Jurkat, Clone E6-1 (cell line): Measurements from ENCODE around the gene MT1B.
"Not testable (repeated sequence)": the region's sequence is repeated elsewhere in the genome, so short reads cannot be mapped to it uniquely, and the experiment has no call there.

Experiments
- DNase-seq: peaks from one replicate; pipeline ENCODE4 v3.0.0-alpha.2; 2011; ENCODE audit warnings: low read depth, low spot score
- H3K4me3 ChIP-seq: 2 replicates; pipeline ENCODE4 v1.5.1; 2011; ENCODE audit warnings: mild to moderate bottlenecking, low read length, control low read depth, moderate library complexity

MT1B gene

DNA sequence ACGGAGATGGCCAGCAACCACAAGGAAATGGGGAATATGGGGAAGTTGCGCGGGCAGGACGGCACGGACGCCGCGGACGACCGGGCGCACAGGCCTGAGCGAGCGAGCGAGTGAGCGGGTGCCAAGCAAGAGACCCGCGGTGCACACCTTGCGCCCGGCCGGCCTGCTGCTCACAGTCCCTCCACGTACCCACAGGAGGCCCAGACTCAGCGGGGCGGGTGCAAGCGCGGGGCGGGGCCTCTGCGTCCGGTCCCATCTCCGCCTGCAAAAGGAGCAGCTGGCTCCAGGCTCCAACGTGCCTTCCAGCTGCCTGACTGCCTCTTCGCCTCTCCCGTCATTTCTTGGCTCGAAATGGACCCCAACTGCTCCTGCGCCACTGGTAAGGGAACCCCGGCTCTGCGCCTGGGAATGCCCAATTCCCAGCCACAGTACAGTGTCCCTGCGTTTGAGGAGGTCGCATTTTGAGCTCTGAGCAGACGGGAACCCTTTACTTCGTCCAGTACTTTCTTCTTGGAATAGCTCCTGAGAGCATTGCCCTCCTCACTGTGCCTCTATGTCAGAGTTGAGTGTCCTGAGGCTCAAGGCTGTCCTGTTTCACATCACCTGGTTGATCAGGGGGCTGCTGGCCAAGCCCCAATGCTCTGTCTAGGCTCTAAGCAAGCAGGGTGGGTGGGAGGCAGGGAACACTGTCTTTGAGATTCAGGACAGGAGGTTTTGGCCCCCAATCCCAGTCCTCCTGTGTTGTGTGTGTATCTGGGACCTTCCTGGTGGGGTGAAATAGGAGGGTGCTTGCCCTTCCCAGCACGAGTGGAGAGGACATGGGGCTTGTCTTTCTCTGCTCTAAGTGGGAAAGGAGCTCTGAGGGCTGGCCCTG is 34.2 kb upstream of the MT1B start:
- no peak overlapping the region for H3K4me3 ChIP-seq
- DNase-seq = no peak

DNA sequence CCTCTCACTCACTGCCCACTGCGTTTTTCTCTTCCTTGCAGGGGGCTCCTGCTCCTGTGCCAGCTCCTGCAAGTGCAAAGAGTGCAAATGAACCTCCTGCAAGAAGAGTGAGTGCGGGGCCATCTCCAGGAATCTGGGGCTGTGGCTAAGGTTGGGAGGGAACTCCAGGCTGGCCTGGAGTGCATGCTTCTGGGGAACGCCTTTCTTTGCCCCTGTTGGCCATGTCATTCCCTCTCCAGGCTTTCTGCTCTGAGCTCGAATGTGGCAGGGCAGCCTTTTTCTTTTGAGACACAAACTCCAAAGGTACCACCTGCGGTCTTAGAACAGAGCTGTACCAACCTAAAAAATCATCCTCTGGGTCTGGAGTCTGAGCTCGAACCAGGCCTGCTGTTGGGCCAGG is 33.5 kb upstream of the MT1B start:
- H3K4me3 ChIP-seq = no peak overlapping the region
- no peak for DNase-seq

DNA sequence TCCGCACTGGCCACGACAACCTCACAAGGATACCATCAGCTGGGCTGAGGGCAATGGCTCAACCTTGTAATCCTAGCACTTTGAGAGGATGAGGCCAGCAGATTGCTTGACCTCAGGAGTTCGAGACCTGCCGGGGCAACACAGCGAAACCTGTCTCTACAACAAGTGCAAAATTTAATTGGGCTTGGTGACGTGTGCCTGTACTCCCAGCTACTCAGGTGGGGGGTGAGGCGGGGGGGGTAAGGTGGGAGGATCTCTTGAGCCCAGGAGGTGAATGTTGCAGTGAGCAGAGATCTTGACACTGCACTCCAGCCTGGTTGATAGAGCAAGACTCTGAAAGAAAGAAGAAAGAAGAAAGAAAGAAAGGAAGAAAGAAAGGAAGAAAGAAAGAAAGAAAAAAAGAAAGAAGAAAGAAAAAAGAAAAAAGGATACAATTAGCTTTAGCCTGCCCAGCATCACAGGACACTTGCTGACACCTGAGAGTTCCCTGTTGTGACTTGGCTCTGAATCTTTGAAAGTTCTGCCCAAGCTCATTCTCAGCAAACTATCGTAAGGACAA is 31.3 kb upstream of the MT1B start:
- DNase-seq = no peak
- H3K4me3 ChIP-seq = no peak overlapping the region

DNA sequence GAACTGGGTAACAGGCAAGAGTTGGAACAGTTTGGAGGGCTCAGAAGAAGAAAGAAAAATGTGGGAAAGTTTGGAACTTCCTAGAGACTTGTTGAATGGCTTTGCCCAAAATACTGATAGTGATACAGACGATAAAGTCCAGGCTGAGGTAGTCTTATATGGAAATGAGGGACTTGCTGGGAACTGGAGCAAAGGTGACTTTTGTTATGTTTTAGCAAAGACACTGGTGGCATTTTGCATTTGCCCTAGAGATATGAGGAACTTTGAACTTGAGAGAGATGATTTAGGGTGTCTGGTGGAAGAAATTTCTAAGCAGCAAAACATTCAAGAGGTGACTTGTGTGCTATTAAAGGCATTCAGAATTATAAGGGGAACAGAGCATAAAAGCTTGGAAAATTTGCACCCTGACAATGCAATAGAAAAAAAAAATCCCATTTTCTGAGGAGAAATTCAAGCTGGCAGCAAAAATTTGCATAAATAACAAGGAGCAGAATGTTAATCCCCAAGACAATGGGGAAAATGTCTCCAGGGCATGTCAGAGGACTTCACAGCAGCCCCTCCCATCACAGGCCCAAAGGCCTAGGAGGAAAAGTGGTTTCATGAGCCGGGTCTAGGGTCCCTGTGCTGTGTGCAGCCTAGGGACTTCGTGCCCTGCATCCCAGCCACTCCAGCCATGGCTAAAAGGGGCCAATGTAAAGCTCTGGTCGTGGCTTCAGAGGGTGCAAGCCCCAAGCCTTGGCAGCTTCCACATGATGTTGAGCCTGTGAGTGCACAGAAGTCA is 29.8 kb upstream of the MT1B start:
- not testable (repeated sequence) for DNase-seq, H3K4me3 ChIP-seq

DNA sequence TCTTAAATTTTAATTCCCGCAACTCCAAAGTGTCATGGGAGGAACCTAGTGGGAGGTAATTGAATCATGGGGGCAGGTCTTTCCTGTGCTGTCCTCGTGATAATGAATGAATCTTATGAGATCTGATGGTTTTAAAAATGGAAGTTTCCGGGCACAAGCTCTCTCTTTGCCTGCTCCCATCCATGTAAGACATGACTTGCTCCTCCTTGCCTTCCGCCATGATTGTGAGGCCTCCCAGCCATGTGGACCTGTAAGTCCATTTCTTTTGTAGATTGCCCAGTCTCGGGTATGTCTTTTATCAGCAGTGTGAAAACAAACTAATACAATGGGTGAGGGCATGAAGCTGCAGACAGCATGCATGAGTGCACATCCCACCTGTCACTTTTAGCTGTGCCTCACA is 28.5 kb upstream of the MT1B start:
- not testable (repeated sequence) for H3K4me3 ChIP-seq

DNA sequence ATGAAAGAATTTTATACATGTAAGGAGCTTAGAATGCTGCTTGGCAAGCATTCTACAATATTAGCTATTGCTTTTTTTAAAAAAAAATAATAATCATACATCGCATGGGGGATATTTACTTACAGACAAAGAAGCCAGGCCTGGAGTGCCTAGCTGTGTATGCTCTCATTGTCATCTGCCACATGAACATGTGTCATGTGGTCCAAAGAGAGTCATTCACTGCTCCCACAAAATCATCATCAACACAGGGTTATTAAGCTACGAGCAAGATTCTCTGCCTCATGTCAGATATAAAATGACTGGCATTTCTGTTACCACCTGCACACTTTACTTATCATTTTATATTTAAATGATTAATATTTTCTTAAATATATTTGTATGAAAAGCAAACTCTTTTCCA is 28.0 kb upstream of the MT1B start:
- no peak for DNase-seq
- no peak overlapping the region for H3K4me3 ChIP-seq

More for the DNA sequence above, 28.5 kb upstream of the MT1B start:
- not testable (repeated sequence) for DNase-seq

DNA sequence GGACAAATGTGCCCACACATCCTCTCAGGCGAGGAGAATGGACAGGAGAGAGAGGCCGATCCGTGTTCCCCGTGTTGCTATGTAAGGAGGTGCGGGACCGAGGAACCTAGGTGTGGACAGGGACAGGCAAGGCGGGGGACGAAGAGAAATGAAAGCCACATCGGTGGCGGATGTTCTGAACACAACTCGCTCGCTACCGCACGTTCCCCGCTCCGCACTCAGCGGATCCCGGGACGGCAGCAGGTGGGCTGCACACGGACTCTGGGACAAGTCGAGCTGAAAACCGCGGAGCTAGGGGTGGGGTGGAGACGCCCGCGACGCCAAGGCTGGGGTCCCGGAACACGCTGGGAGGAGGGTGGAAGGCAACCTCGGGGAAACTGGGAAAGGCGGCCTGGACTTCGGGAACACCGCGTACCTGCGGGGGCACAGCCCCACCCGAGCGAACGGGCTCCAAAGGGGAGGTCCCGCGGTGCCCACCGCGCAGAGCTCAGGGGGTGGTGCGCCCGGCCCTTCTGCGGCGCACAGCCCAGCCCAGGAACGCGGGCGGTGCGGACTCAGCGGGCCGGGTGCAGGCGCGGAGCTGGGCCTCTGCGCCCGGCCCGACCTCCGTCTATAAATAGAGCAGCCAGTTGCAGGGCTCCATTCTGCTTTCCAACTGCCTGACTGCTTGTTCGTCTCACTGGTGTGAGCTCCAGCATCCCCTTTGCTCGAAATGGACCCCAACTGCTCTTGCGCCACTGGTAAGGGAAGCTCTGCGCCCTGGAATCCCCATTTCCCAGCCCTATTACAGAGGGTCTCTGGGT is 26.3 kb upstream of the MT1B start, which contains the start of gene MT1E:
Gene MT1E (plus strand): TSS at position 642 of the 803 bp plus-strand sequence. CDS start 71 bp downstream, at position 713.
- H3K4me3 ChIP-seq = peak within 1 kb of the TSS; percentile 13
- no peak for DNase-seq

DNA sequence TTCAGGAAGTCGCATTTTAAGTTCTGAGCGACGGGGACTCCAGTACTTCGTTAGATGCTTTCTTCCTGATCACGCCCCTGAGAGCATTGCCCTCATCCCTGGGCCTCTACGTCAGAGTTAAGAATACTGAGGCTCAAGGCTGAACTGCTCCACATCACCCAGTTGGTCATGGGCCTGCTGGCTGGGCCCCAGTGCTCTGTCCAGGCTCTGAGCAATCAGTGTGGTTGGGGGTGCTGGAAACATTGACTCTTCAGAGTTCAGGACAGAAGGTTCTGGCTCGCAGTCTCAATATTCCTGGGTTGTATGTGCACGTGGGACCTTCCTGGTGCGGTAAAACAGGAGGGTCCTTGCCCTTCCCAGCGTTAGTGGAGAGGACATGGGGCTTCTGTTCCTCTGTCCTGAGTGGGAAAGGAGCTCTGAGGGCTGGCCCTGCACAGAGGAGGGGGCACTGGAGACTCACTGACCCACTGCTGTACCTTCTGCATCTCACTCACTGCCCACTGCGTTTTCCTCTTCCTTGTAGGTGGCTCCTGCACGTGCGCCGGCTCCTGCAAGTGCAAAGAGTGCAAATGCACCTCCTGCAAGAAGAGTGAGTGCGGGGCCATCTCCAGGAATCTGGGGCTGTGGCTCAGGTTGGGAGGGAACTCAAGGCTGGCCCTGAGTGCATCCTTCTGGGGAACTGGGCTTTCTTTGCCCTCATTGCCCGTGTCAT is 25.6 kb upstream of the MT1B start:
- DNase-seq = no peak
- peak overlapping the region; percentile 13 for H3K4me3 ChIP-seq

DNA sequence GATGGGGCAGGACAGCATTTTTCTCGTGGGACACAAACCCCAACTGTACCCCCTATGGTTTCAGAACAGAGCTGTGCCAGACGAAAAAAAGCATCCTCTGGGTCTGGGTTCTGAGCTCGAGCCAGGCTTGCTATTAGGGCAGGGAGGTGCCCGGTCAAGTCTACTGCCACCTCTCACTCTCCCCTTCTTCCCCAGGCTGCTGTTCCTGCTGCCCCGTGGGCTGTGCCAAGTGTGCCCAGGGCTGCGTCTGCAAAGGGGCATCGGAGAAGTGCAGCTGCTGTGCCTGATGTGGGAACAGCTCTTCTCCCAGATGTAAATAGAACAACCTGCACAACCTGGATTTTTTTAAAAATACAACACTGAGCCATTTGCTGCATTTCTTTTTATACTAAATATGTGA is 25.0 kb upstream of the MT1B start:
- H3K4me3 ChIP-seq = no peak overlapping the region
- no peak for DNase-seq

DNA sequence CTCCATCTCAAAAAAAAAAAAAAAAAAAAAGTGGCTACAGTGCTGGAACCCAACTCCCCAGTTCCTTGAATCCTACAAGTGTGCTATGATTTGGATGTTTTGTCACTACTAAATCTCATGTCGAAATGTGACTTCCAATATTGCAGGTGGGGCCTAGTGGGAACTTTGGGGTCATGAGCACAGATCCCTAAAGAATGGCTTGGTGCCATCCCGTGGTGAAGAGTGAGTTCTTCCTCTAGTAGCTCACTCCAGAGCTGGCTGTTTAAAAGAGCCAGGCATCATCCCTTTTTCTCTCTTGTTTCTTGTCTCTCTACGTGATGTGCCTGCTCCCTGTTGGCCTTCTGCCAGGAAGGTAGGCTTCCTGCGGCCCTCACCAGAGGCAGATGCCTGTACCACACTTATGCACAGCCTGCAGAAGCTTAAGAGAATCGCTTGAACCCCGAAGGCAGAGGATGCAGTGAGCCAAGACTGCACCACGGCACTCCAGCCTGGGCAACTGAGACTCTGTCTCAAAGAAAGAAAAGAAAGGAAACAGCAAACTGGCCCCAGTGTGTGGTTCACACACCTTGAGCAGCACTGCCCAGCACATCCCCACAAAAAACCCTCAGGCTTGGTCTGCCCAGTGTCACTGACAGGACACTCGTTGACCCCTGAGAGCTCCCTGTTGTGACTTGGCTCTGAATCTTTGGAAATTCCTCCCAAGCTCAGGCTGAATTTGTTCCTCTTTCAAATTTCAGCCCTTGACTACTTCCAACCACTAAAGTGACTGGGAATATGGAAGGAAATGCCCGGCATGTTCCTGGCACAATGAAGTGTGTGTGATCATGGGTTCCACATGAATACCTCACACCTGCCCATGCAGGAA is 23.0 kb upstream of the MT1B start:
- H3K4me3 ChIP-seq = no peak overlapping the region
- no peak for DNase-seq

DNA sequence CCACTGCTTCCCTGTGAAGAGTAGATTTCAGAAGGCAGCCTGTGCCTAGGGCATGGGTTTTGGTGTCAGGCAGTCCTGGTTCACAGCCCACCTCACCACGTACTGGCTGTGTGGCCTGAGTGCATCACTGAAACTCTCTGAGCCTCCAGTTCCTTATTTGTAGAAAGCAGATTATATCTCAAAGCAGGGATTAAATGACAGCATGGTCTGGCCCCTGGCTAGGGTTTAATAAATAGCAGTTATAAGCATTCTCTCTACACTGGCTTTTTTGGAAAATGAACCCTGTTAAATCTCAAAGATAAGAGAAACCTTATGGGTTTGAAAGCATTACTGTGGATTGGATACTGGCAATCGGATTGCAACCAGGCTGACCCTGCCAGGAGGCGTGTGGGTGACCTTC is 22.2 kb upstream of the MT1B start:
- no peak for DNase-seq
- H3K4me3 ChIP-seq = no peak overlapping the region

DNA sequence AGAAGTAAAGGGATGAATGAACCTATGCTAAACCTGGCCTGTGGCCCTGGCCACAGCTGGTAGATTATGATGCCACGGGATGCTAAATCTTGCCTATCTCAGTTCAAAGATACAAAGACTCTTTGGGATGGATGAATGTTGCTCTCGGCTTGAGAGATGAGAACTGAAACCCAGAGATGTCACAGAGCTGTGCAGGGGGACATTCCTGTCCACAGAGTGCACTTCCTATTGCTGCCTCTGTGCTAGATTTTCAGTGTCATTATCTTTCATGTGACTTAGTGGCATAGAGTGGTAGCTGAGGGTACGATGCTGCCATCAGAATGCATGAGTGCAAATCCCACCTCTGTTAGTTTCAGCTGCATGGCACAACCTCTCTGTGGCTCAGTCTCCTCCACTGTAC is 21.6 kb upstream of the MT1B start:
- H3K4me3 ChIP-seq = no peak overlapping the region
- DNase-seq = no peak

DNA sequence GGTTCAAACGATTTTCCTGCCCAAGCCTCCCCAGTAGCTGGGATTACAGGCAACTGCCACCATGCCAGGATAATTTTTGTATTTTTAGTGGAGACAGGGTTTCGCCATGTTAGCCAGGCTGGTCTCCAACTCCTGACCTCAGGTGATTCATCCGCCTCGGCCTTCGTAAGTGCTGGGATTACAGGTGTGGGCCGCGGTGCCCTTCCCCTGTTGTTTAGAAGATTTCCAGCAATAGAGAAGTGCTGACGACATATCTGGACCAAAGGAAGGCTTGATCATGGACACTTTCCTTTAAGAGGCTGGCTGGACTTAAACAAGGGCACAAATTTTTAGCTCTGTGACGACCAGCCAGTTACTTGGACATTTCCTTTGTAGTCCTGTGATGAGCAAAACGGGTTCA is 20.5 kb upstream of the MT1B start:
- DNase-seq = no peak
- no peak overlapping the region for H3K4me3 ChIP-seq

DNA sequence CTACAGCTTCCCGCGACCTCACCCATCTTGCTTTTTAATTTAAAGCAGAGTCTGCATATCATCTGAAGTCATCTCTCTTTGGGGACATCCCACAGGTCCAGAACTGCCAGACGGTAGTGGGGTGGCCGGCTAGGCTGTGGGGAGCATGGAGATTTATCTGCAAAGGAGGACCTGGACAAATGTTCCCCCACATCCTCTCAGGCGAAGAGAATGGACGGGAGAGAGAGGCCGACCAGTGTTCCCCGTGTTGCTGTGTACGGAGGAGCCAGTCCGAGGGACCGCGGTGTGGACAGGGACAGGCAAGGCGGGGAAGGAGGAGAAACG is 19.9 kb upstream of the MT1B start:
- no peak overlapping the region for H3K4me3 ChIP-seq
- DNase-seq = no peak

DNA sequence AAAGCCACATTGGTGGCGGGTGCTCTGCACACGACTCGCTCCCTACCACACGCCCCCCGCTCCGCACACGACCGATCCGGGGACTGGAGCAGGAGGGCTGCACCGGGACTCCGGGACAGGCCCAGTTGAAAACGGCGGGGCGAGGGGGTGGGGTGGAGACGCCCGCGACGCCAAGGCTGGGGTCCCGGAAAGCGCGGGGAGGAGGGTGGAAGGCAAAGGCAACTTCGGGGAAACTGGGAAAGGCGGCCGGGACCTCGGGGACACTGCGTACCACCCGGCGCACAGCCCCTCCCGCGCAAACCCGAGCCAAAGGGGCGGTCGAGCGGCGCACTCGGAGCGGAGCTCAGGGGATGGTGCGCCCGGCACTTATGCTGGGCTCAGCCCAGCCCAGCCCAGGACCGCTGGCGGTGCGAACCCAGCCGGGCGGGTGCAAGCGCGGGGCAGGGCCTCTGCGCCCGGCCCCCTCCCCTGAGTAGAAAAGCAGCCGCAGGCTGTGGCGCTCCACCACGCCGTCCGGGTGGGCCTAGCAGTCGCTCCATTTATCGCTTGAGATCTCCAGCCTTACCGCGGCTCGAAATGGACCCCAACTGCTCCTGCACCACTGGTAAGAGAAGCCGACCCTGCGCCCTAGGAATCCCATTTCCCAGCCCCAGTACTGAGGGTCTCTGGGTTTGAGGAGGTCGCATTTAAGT is 19.4 kb upstream of the MT1B start, which contains the start of gene MT1M:
Gene MT1M (plus strand): TSS at position 504 of the 692 bp plus-strand sequence. CDS start 73 bp downstream, at position 577.
- no peak within 1 kb of the TSS for H3K4me3 ChIP-seq
- no peak for DNase-seq

DNA sequence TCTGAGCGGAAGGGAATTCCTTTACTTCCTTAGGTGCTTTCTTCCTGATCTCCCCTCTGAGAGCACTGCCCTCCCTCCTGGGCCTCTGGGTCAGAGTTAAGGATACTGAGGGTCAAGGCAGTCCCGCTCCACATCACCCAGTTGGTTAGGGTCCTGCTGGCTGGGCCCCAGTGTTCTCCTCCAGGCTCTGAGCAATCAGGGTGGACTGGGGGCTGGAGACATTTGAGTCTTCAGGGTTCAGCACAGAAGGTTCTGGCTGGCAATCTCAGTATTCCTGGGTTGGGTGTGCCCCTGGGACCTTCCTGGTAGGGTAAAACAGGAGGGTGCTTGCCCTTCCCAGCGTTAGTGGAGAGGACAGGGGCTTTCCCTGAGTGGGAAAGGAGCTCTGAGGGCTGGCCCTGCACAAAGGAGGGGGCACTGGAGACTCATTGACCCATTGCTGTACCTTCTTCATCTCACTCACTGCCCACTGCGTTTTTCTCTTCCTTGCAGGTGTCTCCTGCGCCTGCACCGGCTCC is 18.8 kb upstream of the MT1B start:
- no peak overlapping the region for H3K4me3 ChIP-seq
- DNase-seq = no peak

DNA sequence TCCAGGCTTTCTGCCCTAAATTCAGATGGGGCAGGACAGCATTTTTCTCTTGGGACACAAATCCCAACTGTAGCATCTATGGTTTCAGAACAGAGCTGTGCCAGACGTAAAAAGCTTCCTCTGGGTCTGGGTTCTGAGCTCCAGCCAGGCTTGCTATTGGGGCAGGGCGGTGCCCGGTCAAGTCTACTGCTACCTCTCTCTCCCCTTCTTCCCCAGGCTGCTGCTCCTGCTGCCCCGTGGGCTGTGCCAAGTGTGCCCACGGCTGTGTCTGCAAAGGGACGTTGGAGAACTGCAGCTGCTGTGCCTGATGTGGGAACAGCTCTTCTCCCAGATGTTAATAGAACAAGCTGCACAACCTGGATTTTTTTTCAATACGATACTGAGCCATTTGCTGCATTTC is 18.2 kb upstream of the MT1B start:
- H3K4me3 ChIP-seq = no peak overlapping the region
- no peak for DNase-seq
